ENCODE results near the gene CTDSP1.

The CTDSP1 gene

DNA sequence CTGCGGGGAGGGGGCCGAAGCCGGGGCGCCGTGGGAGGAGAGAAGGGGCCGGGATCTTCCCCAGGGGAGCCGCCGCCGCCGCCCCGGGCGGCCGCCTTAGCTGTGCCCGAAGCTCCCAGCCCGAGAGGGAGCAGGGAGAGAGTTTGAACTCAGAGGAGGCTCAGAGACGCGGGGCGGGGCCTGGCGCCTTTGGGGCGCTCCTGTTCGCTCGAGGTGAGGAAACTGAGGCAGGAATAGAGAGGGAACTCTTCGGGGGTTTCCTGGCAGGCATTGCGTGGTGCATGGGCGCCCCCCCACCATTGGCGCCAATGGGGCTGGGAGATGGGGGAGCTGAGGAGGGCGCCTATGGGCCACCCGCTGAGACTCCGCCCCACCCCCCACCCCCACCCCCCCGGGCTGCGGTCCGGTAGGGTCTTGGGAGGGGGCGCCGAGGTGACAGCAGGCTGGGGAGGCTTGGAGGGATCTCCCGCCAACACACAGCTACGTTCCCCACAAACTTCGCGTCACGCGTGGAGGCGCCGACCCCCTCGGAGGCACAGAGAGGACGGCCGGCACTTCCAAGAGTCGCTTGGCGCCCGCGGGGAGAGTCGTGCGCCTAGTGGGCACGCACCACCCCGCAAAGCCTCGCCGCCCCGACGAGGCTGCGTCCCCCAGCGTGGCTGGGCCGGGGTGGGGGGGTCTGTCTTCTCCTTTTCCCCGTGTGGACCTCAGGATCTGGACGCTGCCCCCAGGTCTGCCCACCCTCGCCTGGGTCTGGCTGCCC is 680 bp downstream of the CTDSP1 start:
- no peak for DNase-seq (ENCODE audit: low read depth)

- no peak for DNase-seq (ENCODE audit: low read depth)
These were observed 1.5 kb downstream of the CTDSP1 start for GRCh38 chr2:218400930-218401881.

DNA sequence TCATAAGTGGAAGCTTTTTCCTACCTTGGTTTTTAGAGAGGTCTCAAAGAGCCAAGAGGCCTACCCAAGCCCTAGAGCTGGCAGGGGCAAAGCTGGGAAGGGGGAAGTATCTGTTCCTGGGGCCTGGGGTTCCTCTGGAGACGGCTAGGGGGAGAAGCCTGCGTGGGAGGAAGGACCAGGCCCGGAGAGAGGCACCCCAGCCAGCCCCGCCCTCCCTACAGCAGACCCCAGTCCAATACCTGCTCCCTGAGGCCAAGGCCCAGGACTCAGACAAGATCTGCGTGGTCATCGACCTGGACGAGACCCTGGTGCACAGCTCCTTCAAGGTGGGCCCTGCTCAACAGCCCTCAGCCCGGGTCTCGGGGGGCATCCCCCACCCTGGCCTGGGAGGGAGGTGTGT is 2.2 kb downstream of the CTDSP1 start:
- DNase-seq (ENCODE audit: low read depth): no peak

GRCh38 chr2:218402491-218402901 is 2.8 kb downstream of the CTDSP1 start:
- no peak for DNase-seq (ENCODE audit: low read depth)

DNA sequence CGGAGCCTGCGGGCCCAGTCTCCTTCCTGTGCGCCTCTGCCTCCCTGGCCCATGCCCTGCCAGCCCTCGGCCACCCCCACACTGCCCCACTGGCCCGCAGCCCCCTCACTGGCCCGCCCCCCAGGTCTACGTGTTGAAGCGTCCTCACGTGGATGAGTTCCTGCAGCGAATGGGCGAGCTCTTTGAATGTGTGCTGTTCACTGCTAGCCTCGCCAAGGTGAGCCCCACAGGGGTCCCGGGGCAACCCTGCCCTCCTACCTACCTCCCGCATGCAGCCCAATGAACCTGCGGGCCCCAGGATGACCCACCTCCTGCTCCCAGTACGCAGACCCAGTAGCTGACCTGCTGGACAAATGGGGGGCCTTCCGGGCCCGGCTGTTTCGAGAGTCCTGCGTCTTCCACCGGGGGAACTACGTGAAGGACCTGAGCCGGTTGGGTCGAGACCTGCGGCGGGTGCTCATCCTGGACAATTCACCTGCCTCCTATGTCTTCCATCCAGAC is 3.3 kb downstream of the CTDSP1 start:
- no peak for DNase-seq (ENCODE audit: low read depth)

DNA sequence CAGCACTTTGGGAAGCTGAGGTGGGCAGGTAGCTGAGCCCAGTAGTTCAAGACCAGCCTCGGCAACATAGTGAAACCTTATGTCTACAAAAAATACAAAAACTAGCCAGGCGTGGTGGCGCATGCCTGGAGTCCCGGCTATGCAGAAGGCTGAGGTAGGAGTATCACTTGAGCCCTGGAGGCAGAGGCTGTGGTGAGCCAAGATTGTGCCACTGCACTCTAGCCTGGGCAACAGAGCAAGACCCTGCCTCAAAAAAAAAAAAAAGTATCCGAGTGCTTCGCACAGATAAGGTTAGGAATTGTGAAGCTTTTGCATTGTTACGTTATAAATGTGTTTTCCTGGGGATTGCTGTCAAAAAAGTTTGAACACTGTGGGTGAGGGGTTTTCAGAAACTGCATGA is 4.1 kb downstream of the CTDSP1 start:
- no peak for DNase-seq (ENCODE audit: low read depth)

DNA sequence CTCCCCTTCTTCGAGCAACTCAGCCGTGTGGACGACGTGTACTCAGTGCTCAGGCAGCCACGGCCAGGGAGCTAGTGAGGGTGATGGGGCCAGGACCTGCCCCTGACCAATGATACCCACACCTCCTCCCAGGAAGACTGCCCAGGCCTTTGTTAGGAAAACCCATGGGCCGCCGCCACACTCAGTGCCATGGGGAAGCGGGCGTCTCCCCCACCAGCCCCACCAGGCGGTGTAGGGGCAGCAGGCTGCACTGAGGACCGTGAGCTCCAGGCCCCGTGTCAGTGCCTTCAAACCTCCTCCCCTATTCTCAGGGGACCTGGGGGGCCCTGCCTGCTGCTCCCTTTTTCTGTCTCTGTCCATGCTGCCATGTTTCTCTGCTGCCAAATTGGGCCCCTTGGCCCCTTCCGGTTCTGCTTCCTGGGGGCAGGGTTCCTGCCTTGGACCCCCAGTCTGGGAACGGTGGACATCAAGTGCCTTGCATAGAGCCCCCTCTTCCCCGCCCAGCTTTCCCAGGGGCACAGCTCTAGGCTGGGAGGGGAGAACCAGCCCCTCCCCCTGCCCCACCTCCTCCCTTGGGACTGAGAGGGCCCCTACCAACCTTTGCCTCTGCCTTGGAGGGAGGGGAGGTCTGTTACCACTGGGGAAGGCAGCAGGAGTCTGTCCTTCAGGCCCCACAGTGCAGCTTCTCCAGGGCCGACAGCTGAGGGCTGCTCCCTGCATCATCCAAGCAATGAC is 4.8 kb downstream of the CTDSP1 start:
- DNase-seq (ENCODE audit: low read depth): no peak

GRCh38 chr2:218405086-218405745 is 5.5 kb downstream of the CTDSP1 start:
- no peak for DNase-seq (ENCODE audit: low read depth)

GRCh38 chr2:218405746-218406208 is 6.1 kb downstream of the CTDSP1 start:
- no peak for DNase-seq (ENCODE audit: low read depth)

GRCh38 chr2:218406209-218406948 is 6.7 kb downstream of the CTDSP1 start:
- peak; percentile 89 for DNase-seq (ENCODE audit: low read depth)

- peak; percentile 68 for DNase-seq (ENCODE audit: low read depth)
These were observed 7.4 kb downstream of the CTDSP1 start for GRCh38 chr2:218406949-218407618.

- DNase-seq (ENCODE audit: low read depth): no peak
These were observed 8.0 kb downstream of the CTDSP1 start for GRCh38 chr2:218407717-218408116.

DNA sequence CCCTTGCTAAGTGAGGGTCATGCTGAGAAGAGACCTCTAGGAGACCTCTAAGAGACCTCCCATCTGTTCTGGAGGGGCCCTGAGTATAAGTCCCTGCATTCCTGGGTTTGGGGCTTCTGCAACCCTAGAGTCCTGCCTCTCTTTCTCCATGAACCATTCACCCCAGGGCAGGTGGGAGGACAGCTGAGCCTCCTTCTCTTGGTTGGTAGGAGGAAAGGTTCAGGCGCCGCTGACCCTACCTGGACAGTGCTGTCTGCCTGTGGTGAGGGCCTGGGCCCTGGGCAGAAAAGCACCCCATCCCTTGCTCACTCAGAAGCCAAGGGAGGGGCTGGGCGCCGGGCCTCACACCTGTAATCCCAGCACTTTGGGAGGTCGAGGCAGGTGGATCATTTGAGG is 18.7 kb downstream of the CTDSP1 start:
- DNase-seq (ENCODE audit: low read depth): no peak

GRCh38 chr2:218418717-218419458 is 19.2 kb downstream of the CTDSP1 start, which contains the start of gene VIL1:
TSS of gene VIL1 (plus strand) at chr2:218419123. CDS start at chr2:218423779, 4,656 bp downstream.
- DNase-seq (ENCODE audit: low read depth): no peak

GRCh38 chr2:218419630-218420216 is 20.1 kb downstream of the CTDSP1 start:
- no peak for DNase-seq (ENCODE audit: low read depth)

GRCh38 chr2:218421027-218421426 is 21.4 kb downstream of the CTDSP1 start:
- DNase-seq (ENCODE audit: low read depth): no peak

- no peak for DNase-seq (ENCODE audit: low read depth)
These were observed 22.9 kb downstream of the CTDSP1 start for GRCh38 chr2:218422403-218423086.

- DNase-seq (ENCODE audit: low read depth): no peak
These were observed 23.9 kb downstream of the CTDSP1 start for GRCh38 chr2:218423584-218423983.

Data from amniotic epithelial cell (primary cell).